Caco-2 (cell line): ENCODE data around the gene C10orf90. TPM values are rescaled to one million over a fixed set of nuclear protein-coding genes. Genes with fewer than 3 reads are reported as not detected.

ENCODE experiments used
- BruUV-seq: library from RNA; stranded (reverse); fragments of 400-500 nt; replicated peaks from 2 replicates; lab custom pipeline; 2021; lab: Mats Ljungman, UMichigan
- CTCF ChIA-PET: fragments of 300-600 bp; sonication (Branson Sonifier 250); formaldehyde crosslinking; loops from one replicate; lab custom pipeline; 2022; ENCODE audit warnings: antibody characterized with exemption; lab: Charles Lee
- POLR2A ChIA-PET: fragments of 300-600 bp; sonication (Branson Sonifier 250); formaldehyde crosslinking; loops from one replicate; lab custom pipeline; 2022; ENCODE audit warnings: antibody characterized with exemption; lab: Charles Lee
- DNase-seq, 2 experiments: peaks; one replicate each; pipeline versions ENCODE4 v3.0.0 to v3.0.0-alpha.2; 2020 to 2022
- H3K27me3 ChIP-seq: replicated peaks from 2 replicates; pipeline ENCODE4 v1.6.0; 2011; ENCODE audit warnings: low read length; ENCODE audit not compliant: control insufficient read depth, insufficient read depth
- H3K36me3 ChIP-seq: 2 replicates; pipeline ENCODE4 v1.5.1; 2011; ENCODE audit warnings: low read length; ENCODE audit not compliant: control insufficient read depth, insufficient read depth
- H3K4me1 ChIP-seq: fragments of 250-450 bp; sonication (Bioruptor Pico); 2 replicates; pipeline ENCODE4 v1.5.1; 2020; ENCODE audit warnings: mild to moderate bottlenecking
- H3K4me3 ChIP-seq: 2 replicates; pipeline ENCODE4 v1.5.1; 2011; ENCODE audit warnings: low read depth, mild to moderate bottlenecking, control low read depth, low read length
- H3K9me3 ChIP-seq: fragments of 250-450 bp; sonication (Bioruptor Pico); 2 replicates; pipeline ENCODE4 v1.5.1; 2020; ENCODE audit warnings: mild to moderate bottlenecking, moderate library complexity
- H3K27ac Mint-ChIP-seq: one replicate; pipeline ENCODE4 v1.8.0; 2022; ENCODE audit warnings: mixed read lengths; ENCODE audit not compliant: unreplicated experiment
- H3K27me3 Mint-ChIP-seq: one replicate; pipeline ENCODE4 v1.8.0; 2022; ENCODE audit warnings: mixed read lengths; ENCODE audit not compliant: insufficient read depth, unreplicated experiment
- H3K36me3 Mint-ChIP-seq: one replicate; pipeline ENCODE4 v1.8.0; 2022; ENCODE audit warnings: mild to moderate bottlenecking, mixed read lengths; ENCODE audit not compliant: insufficient read depth, unreplicated experiment
- H3K4me1 Mint-ChIP-seq: one replicate; pipeline ENCODE4 v1.8.0; 2022; ENCODE audit warnings: low read depth, mixed read lengths; ENCODE audit not compliant: unreplicated experiment
- H3K4me3 Mint-ChIP-seq: one replicate; pipeline ENCODE4 v1.8.0; 2022; ENCODE audit warnings: mild to moderate bottlenecking, moderate library complexity, mixed read lengths; ENCODE audit not compliant: unreplicated experiment
- H3K9me3 Mint-ChIP-seq: one replicate; pipeline ENCODE4 v1.8.0; 2022; ENCODE audit warnings: mixed read lengths; ENCODE audit not compliant: unreplicated experiment
- CTCF ChIP-seq, 2 experiments: fragments of 200-600 bp in 1 of 2; IDR thresholded peaks; 1 replicate in 1 of 2; 2 replicates in 1 of 2; pipeline versions ENCODE4 v1.5.1 to v1.8.0; 2011 to 2022; ENCODE audit warnings: antibody characterized with exemption in 1 of 2, control low read depth in 1 of 2, inconsistent platforms in 1 of 2, low read depth in 1 of 2, low read length in 1 of 2, mild to moderate bottlenecking in 1 of 2, moderate library complexity in 1 of 2; ENCODE audit not compliant: insufficient read depth in 1 of 2, severe bottlenecking in 1 of 2, unreplicated experiment in 1 of 2
- intact Hi-C: fragments of 100-400 bp; cut with micrococcal nuclease; formaldehyde crosslinking; loops from one replicate; pipeline ENCODE4 v1.10.0; 2022; ENCODE audit not compliant: unreplicated experiment
- total RNA-seq: library from RNA; stranded (reverse); gene quantifications from 2 replicates; pipeline ENCODE4 v1.2.3, GENCODE V29; 2022

The C10orf90 gene
- total RNA-seq, 1 experiment from 2014 or later: not detected

GRCh38 chr10:126504063-126504760 lies 166.3 kb downstream of the C10orf90 start:
- H3K9me3 ChIP-seq: no peaks in the 10 kb centered on the region
- H3K36me3 ChIP-seq: no peaks in the 10 kb centered on the region
- H3K4me1 ChIP-seq: no peaks in the 10 kb centered on the region
- no TSS peak for BruUV-seq
- POLR2A ChIA-PET: interaction anchor here (0.6 kb wide), 1 partner anchor 49 kb away, joined by 3 read pairs; no protein-coding TSS in a partner anchor
- no peak overlapping the region for H3K4me3 ChIP-seq
- intact Hi-C loops: loop anchor here (1.0 to 5.0 kb wide), 3 partner anchors 522 to 637 kb away; no protein-coding TSS in a partner anchor
- H3K27me3 ChIP-seq: no peaks in the 10 kb centered on the region
- H3K4me1 Mint-ChIP-seq: no peaks in the 10 kb centered on the region
- peak; percentile 71 to 78 for TF ChIP-seq CTCF (IDR thresholded peaks at IDR 0.05; ENCODE audit: insufficient read depth in 1 of 2, low read depth in 1 of 2, low read length in 1 of 2, severe bottlenecking in 1 of 2, unreplicated experiment in 1 of 2)
- H3K27me3 Mint-ChIP-seq: peaks cover 13% of the 10 kb centered on the region
- DNase-seq: peak; percentile 45 to 71
- no peak overlapping the region for H3K27ac Mint-ChIP-seq
- no peak overlapping the region for H3K4me3 Mint-ChIP-seq
- H3K9me3 Mint-ChIP-seq: no peaks in the 10 kb centered on the region
- H3K36me3 Mint-ChIP-seq: no peaks in the 10 kb centered on the region
- CTCF ChIA-PET: interaction anchor here (0.6 to 1.0 kb wide), 7 partner anchors 51 to 1198 kb away, joined by 3 to 13 read pairs (median 3); no protein-coding TSS in a partner anchor

GRCh38 chr10:126503392-126504062 lies 167.0 kb downstream of the C10orf90 start:
- H3K27me3 Mint-ChIP-seq: peaks cover 13% of the 10 kb centered on the region

More at GRCh38 chr10:126503392-126504062, 167.0 kb downstream of the C10orf90 start:
- H3K27ac Mint-ChIP-seq: no peak overlapping the region
- no peak for DNase-seq
- Histone ChIP-seq H3K27me3 (no peaks in the 10 kb centered on the region), H3K9me3 (no peaks in the 10 kb centered on the region), H3K36me3 (no peaks in the 10 kb centered on the region), H3K4me1 (no peaks in the 10 kb centered on the region), H3K4me3 (no peak overlapping the region)
- POLR2A ChIA-PET: interaction anchor here (0.6 kb wide), 1 partner anchor 49 kb away, joined by 3 read pairs; no protein-coding TSS in a partner anchor
- no peaks in the 10 kb centered on the region for H3K9me3 Mint-ChIP-seq
- H3K4me3 Mint-ChIP-seq: no peak overlapping the region
- H3K4me1 Mint-ChIP-seq: no peaks in the 10 kb centered on the region
- no peak for TF ChIP-seq CTCF (IDR thresholded peaks at IDR 0.05; ENCODE audit: insufficient read depth in 1 of 2, low read depth in 1 of 2, low read length in 1 of 2, severe bottlenecking in 1 of 2, unreplicated experiment in 1 of 2)
- intact Hi-C loops: loop anchor here (1.0 to 5.0 kb wide), 3 partner anchors 521 to 636 kb away; no protein-coding TSS in a partner anchor
- CTCF ChIA-PET: interaction anchor here (0.6 to 1.0 kb wide), 6 partner anchors 50 to 635 kb away, joined by 3 to 13 read pairs (median 3); no protein-coding TSS in a partner anchor
- no peaks in the 10 kb centered on the region for H3K36me3 Mint-ChIP-seq
- BruUV-seq: no TSS peak
